ENCODE results near the gene TRIM17. TPM values are rescaled to one million over a fixed set of nuclear protein-coding genes. Genes with fewer than 3 reads are reported as not detected.

The TRIM17 gene
- total and polyA plus RNA-seq, 3 donors from 2014 or later, result 21.4 to 37.4 (median 33.6) TPM

DNA sequence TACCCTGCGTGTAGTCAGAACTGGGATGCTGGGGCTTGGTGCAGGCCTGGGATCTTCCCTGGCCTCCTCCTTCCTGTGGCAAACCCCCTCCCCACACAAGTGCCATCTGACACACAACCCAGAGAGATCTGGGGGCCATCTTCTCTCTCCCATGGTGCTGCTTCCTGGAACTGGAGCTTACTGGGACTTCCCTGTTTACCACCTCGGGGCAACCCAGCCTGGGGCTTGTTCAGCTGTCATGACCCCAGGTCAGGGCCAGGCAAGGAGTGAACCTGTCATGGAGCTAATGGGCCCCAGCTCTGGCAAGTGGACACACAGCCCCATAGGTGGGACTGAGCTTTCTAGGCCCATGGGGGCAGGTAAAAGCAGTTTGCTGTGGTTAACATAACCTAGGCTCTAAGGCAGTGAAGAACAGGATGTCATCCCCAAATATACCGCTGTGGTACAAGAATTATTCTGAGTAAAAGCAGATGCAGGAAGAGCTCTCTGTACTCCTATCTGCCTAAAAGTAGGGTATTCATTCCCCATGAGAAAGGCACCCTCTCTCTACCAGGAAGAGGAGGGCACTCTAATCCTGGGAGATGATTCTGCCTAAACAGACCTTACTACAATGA lies 12.4 kb downstream of the TRIM17 start:
- intact Hi-C loops (cut with DNase I; ENCODE audit: low total_unique reads), result no loop called here
- no peaks in the 10 kb centered on the region for H3K36me3 ChIP-seq (ENCODE audit: low read depth, missing control alignments)
- H3K27me3 ChIP-seq, result no peaks in the 10 kb centered on the region
- H3K9me3 ChIP-seq, result no peaks in the 10 kb centered on the region
- H3K27ac ChIP-seq, result no peak overlapping the region
- H3K4me1 ChIP-seq, result peaks cover 19% of the 10 kb centered on the region
- no peak for DNase-seq
- no peak overlapping the region for H3K4me3 ChIP-seq
- WGBS, 2 donors, result 82 to 91% methylated on average over 2 to 3 of the region's 3 CpGs
- TF ChIP-seq, protein P1, sequence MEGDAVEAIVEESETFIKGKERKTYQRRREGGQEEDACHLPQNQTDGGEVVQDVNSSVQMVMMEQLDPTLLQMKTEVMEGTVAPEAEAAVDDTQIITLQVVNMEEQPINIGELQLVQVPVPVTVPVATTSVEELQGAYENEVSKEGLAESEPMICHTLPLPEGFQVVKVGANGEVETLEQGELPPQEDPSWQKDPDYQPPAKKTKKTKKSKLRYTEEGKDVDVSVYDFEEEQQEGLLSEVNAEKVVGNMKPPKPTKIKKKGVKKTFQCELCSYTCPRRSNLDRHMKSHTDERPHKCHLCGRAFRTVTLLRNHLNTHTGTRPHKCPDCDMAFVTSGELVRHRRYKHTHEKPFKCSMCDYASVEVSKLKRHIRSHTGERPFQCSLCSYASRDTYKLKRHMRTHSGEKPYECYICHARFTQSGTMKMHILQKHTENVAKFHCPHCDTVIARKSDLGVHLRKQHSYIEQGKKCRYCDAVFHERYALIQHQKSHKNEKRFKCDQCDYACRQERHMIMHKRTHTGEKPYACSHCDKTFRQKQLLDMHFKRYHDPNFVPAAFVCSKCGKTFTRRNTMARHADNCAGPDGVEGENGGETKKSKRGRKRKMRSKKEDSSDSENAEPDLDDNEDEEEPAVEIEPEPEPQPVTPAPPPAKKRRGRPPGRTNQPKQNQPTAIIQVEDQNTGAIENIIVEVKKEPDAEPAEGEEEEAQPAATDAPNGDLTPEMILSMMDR (IDR thresholded peaks at IDR 0.05), result no peak
- no peak for TF ChIP-seq POLR2A (IDR thresholded peaks at IDR 0.05)

DNA sequence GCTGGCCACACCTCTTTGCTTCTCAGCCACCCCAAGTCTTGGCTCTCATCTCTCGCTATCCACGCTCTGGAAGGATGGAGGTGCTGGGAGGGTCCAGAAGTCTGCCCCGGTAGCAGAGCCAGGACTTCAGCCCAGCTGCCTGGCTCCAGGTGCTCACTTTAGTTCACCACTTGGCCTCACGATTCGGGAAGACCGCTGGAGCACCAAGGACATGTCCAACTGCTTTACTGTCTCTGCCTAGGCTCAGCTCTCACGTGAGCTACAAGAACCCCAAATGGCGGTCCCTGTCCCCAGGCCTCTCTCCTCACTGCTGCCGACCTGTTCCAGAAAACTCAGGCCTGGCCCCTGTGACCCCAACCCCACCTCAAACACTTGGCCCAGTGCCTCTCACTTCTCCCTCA lies 13.4 kb downstream of the TRIM17 start:
- intact Hi-C loops (cut with DNase I; ENCODE audit: low total_unique reads), result no loop called here
- Histone ChIP-seq H3K36me3 (ENCODE audit: low read depth, missing control alignments) (no peaks in the 10 kb centered on the region), H3K4me3 (no peak overlapping the region), H3K27ac (no peak overlapping the region), H3K4me1 (peaks cover 19% of the 10 kb centered on the region), H3K27me3 (no peaks in the 10 kb centered on the region), H3K9me3 (no peaks in the 10 kb centered on the region)
- 89 to 94% methylated on average over 9 of the region's 9 CpGs for WGBS, 2 donors
- no peak for TF ChIP-seq POLR2A (IDR thresholded peaks at IDR 0.05)
- TF ChIP-seq, protein P1 (IDR thresholded peaks at IDR 0.05), result no peak
- DNase-seq, result no peak

DNA sequence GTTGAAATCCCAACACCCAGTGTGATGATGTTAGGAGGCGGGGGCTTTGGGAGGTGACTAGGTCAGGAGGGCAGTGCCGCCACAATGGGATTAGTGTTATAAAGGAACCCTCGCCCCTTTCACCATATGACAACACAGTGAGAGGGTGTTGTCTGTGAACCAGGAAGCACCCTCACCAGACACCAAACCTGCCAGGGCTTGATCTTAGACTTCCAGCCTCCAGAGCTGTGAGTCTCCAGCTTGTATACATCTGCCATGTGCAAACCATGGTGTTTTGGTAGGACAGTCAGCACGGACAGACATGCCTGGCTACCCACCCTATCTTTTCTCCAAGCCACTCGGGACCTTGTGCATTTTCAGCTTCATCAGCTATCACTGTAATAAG lies 14.0 kb downstream of the TRIM17 start:
- DNase-seq, result no peak
- Histone ChIP-seq H3K36me3 (ENCODE audit: low read depth, missing control alignments) (no peaks in the 10 kb centered on the region), H3K9me3 (no peaks in the 10 kb centered on the region), H3K27ac (no peak overlapping the region), H3K27me3 (no peaks in the 10 kb centered on the region), H3K4me3 (no peak overlapping the region), H3K4me1 (peaks cover 15% of the 10 kb centered on the region)
- intact Hi-C loops (cut with DNase I; ENCODE audit: low total_unique reads), result no loop called here
- 92 to 94% methylated on average over 5 of the region's 5 CpGs for WGBS, 2 donors
- TF ChIP-seq, protein P1 (IDR thresholded peaks at IDR 0.05), result no peak
- no peak for TF ChIP-seq POLR2A (IDR thresholded peaks at IDR 0.05)

DNA sequence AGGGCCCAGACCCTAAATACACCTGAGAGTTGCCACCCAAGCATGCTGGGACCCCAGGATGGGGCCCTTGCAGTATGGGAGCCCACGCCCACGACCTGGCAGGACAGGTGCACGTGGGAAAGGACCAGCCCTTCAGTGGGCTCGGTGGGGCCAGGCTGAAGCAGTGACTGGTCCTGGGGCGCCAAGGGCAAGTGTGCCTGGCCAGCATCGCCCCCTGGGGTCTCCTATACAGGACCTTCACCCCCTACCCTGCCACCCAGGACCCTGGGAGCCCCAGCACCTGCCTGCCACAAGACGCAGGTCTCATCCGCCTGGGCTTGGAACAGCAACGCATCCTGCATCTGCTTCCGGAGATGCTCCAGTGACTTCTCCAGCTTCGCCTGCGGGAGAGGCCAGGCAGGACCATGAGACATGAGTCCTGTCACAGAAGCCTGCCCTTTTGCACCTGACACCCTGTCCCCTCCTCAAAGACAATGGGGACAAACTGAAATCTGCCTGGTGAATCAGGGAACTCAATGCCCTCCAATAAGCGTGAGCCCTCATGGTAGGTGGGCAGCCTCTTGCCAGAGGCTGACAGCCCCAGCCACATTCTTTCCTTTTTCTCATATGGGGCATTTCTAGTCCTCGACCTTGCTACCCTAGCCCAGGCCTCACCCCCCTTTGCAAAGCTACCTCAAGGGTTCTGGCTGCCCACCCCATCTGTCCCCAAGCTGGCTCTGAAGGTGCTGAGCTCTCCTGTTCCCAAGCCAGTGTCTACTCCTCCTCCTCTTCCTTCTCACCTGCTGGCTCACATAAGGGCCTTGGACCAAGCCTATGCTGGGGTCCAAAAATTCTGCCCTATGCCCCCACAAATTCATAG lies 14.7 kb downstream of the TRIM17 start:
- Histone ChIP-seq H3K4me1 (peaks cover 10% of the 10 kb centered on the region), H3K4me3 (no peak overlapping the region), H3K36me3 (ENCODE audit: low read depth, missing control alignments) (no peaks in the 10 kb centered on the region), H3K9me3 (no peaks in the 10 kb centered on the region), H3K27ac (no peak overlapping the region), H3K27me3 (no peaks in the 10 kb centered on the region)
- intact Hi-C loops (cut with DNase I; ENCODE audit: low total_unique reads), result no loop called here
- DNase-seq, result no peak
- WGBS, 2 donors, result 91 to 95% methylated on average over 5 to 14 of the region's 14 CpGs
- no peak for TF ChIP-seq POLR2A (IDR thresholded peaks at IDR 0.05)
- TF ChIP-seq, protein P1 (IDR thresholded peaks at IDR 0.05), result no peak

All from testis (tissue), 3 donors.